CD4-positive, alpha-beta T cell treated with Interferon gamma for 1 hour (primary cell): Measurements from ENCODE around the gene VAMP8.
"Not testable (repeated sequence)": the region's sequence is repeated elsewhere in the genome, so short reads cannot be mapped to it uniquely, and the experiment has no call there.

Source experiments
- DNase-seq: peaks from one replicate; pipeline ENCODE4 v3.0.0-alpha.2; 2020

VAMP8 gene

GRCh38 chr2:85577386-85578242, at the start of gene VAMP8:
Gene VAMP8 (plus strand): TSS chr2:85577586. CDS start chr2:85577647, 61 bp downstream.
- DNase-seq: peak; percentile 47

GRCh38 chr2:85527787-85528186, 49.6 kb upstream of the VAMP8 start:
- DNase-seq: no peak

GRCh38 chr2:85528355-85528754, 49.0 kb upstream of the VAMP8 start:
- no peak for DNase-seq

GRCh38 chr2:85529809-85530208, 47.6 kb upstream of the VAMP8 start:
- no peak for DNase-seq

- DNase-seq: no peak
Measured at GRCh38 chr2:85531589-85531988, 45.8 kb upstream of the VAMP8 start.

- no peak for DNase-seq
Measured at GRCh38 chr2:85534099-85534498, 43.3 kb upstream of the VAMP8 start.

- no peak for DNase-seq
Measured at GRCh38 chr2:85534881-85535280, 42.5 kb upstream of the VAMP8 start.

- DNase-seq: no peak
Measured at GRCh38 chr2:85536479-85536878, 40.9 kb upstream of the VAMP8 start.

GRCh38 chr2:85537600-85538506, 39.5 kb upstream of the VAMP8 start:
- DNase-seq: no peak

GRCh38 chr2:85538507-85539360, 38.7 kb upstream of the VAMP8 start, which contains the start of gene MAT2A:
Gene MAT2A (plus strand): TSS chr2:85539168. CDS start chr2:85539288, 120 bp downstream.
- DNase-seq: peak; percentile 88

- peak; percentile 73 for DNase-seq
Measured at GRCh38 chr2:85539361-85540132, 37.8 kb upstream of the VAMP8 start.

GRCh38 chr2:85540133-85540648, 37.2 kb upstream of the VAMP8 start:
- DNase-seq: no peak

- no peak for DNase-seq
Measured at GRCh38 chr2:85541262-85541661, 36.1 kb upstream of the VAMP8 start.

- DNase-seq: no peak
Measured at GRCh38 chr2:85541753-85542457, 35.5 kb upstream of the VAMP8 start.

GRCh38 chr2:85542777-85543176, 34.6 kb upstream of the VAMP8 start:
- DNase-seq: no peak

GRCh38 chr2:85544254-85544691, 33.1 kb upstream of the VAMP8 start:
- DNase-seq: not testable (repeated sequence)

GRCh38 chr2:85544915-85545779, 32.2 kb upstream of the VAMP8 start:
- not testable (repeated sequence) for DNase-seq

- DNase-seq: no peak
Measured at GRCh38 chr2:85545780-85546240, 31.6 kb upstream of the VAMP8 start.

GRCh38 chr2:85547089-85547858, 30.1 kb upstream of the VAMP8 start:
- no peak for DNase-seq
